Kidney capillary endothelial cell (primary cell): ENCODE data around the gene XPNPEP1.

ENCODE experiments used
- DNase-seq: peaks from one replicate; pipeline ENCODE4 v3.0.0-alpha.2; 2018; ENCODE audit warnings: low spot score

XPNPEP1 gene

GRCh38 chr10:109947111-109947920, 24.0 kb upstream of the XPNPEP1 start:
- no peak for DNase-seq

GRCh38 chr10:109946680-109947079, 23.4 kb upstream of the XPNPEP1 start:
- DNase-seq: no peak

- DNase-seq: no peak
Observed at GRCh38 chr10:109945473-109946177, 22.3 kb upstream of the XPNPEP1 start.

GRCh38 chr10:109944613-109945012, 21.3 kb upstream of the XPNPEP1 start:
- no peak for DNase-seq

- DNase-seq: no peak
Observed at GRCh38 chr10:109941236-109941862, 18.0 kb upstream of the XPNPEP1 start.

- no peak for DNase-seq
Observed at GRCh38 chr10:109940553-109940952, 17.2 kb upstream of the XPNPEP1 start.

- DNase-seq: no peak
Observed at GRCh38 chr10:109940117-109940516, 16.8 kb upstream of the XPNPEP1 start.

GRCh38 chr10:109939315-109939961, 16.1 kb upstream of the XPNPEP1 start:
- DNase-seq: no peak

- DNase-seq: no peak
Observed at GRCh38 chr10:109937460-109938065, 14.3 kb upstream of the XPNPEP1 start.

- DNase-seq: no peak
Observed at GRCh38 chr10:109934958-109935793, 11.9 kb upstream of the XPNPEP1 start.

GRCh38 chr10:109933984-109934565, 10.8 kb upstream of the XPNPEP1 start:
- DNase-seq: no peak

- no peak for DNase-seq
Observed at GRCh38 chr10:109932968-109933367, 9.7 kb upstream of the XPNPEP1 start.

GRCh38 chr10:109932391-109932790, 9.1 kb upstream of the XPNPEP1 start:
- DNase-seq: no peak

- DNase-seq: no peak
Observed at GRCh38 chr10:109931163-109931562, 7.9 kb upstream of the XPNPEP1 start.

- DNase-seq: no peak
Observed at GRCh38 chr10:109929501-109930219, 6.3 kb upstream of the XPNPEP1 start.

- no peak for DNase-seq
Observed at GRCh38 chr10:109928475-109928891, 5.2 kb upstream of the XPNPEP1 start.

GRCh38 chr10:109926825-109927224, 3.5 kb upstream of the XPNPEP1 start:
- DNase-seq: no peak

GRCh38 chr10:109926061-109926745, 2.9 kb upstream of the XPNPEP1 start:
- DNase-seq: no peak

- no peak for DNase-seq
Observed at GRCh38 chr10:109924967-109925620, 1.8 kb upstream of the XPNPEP1 start.
